Effector memory CD8-positive, alpha-beta T cell (primary cell): Measurements from ENCODE around the gene BTBD3.

Experiments used
- ATAC-seq: fragments of 150-1000 bp; cut with Tn5 transposase; replicated peaks from 2 replicates; pipeline ENCODE4 v1.10.0; 2021; ENCODE audit warnings: mild to moderate bottlenecking, moderate library complexity
- DNase-seq, 3 experiments: peaks; one replicate each; pipeline ENCODE4 v3.0.0; 2021
- H3K27ac Mint-ChIP-seq, 2 donors: one replicate each; pipeline ENCODE4 v1.8.0; 2022; ENCODE audit warnings: mild to moderate bottlenecking in 2 of 2, mixed read lengths in 2 of 2, moderate library complexity in 2 of 2
- H3K27me3 Mint-ChIP-seq, 2 donors: one replicate each; pipeline ENCODE4 v1.8.0; 2022; ENCODE audit warnings: mixed read lengths in 2 of 2
- H3K36me3 Mint-ChIP-seq: one replicate; pipeline ENCODE4 v1.8.0; 2022; ENCODE audit warnings: mild to moderate bottlenecking, moderate library complexity, mixed read lengths; ENCODE audit not compliant: insufficient read depth
- H3K4me1 Mint-ChIP-seq, 2 donors: one replicate each; pipeline ENCODE4 v1.8.0; 2022; ENCODE audit warnings: low read depth in 2 of 2, mixed read lengths in 2 of 2
- H3K4me3 Mint-ChIP-seq, 2 donors: one replicate each; pipeline ENCODE4 v1.8.0; 2022; ENCODE audit warnings: mild to moderate bottlenecking in 2 of 2, mixed read lengths in 2 of 2, moderate library complexity in 2 of 2
- H3K9me3 Mint-ChIP-seq, 2 donors: one replicate each; pipeline ENCODE4 v1.8.0; 2022; ENCODE audit warnings: mixed read lengths in 2 of 2

The BTBD3 gene

GRCh38 chr20:11901127-11901526 lies 16.6 kb upstream of the BTBD3 start:
- Mint-ChIP-seq H3K4me1 (no peaks in the 10 kb centered on the region), H3K27me3 (no peaks in the 10 kb centered on the region), H3K9me3 (peaks cover 12 to 15% of the 10 kb centered on the region in 2 donors), H3K36me3 (no peaks in the 10 kb centered on the region), H3K27ac (no peak overlapping the region), H3K4me3 (no peak overlapping the region)
- DNase-seq, result no peak
- no peak for ATAC-seq

- no peak for ATAC-seq
- Mint-ChIP-seq H3K36me3 (no peaks in the 10 kb centered on the region), H3K27me3 (no peaks in the 10 kb centered on the region), H3K9me3 (peaks cover 13 to 16% of the 10 kb centered on the region in 2 donors), H3K4me1 (no peaks in the 10 kb centered on the region), H3K27ac (no peak overlapping the region), H3K4me3 (no peak overlapping the region)
- DNase-seq, result no peak
Observed at GRCh38 chr20:11902285-11902697, 15.4 kb upstream of the BTBD3 start.

GRCh38 chr20:11905460-11906179 lies 12.1 kb upstream of the BTBD3 start:
- Mint-ChIP-seq H3K36me3 (no peaks in the 10 kb centered on the region), H3K27me3 (no peaks in the 10 kb centered on the region), H3K4me3 (no peak overlapping the region), H3K27ac (no peak overlapping the region), H3K9me3 (peaks cover 7 to 12% of the 10 kb centered on the region in 2 donors), H3K4me1 (no peaks in the 10 kb centered on the region)
- no peak for ATAC-seq
- DNase-seq, result no peak

GRCh38 chr20:11906626-11907480 lies 10.8 kb upstream of the BTBD3 start:
- ATAC-seq (no peak), DNase-seq (no peak)
- Mint-ChIP-seq H3K27me3 (no peaks in the 10 kb centered on the region), H3K4me3 (no peak overlapping the region), H3K27ac (no peak overlapping the region), H3K36me3 (no peaks in the 10 kb centered on the region), H3K9me3 (peaks cover 7 to 11% of the 10 kb centered on the region in 2 donors), H3K4me1 (no peaks in the 10 kb centered on the region)

- no peaks in the 10 kb centered on the region for H3K4me1 Mint-ChIP-seq
- ATAC-seq, result no peak
Observed at GRCh38 chr20:11907621-11908020, 10.1 kb upstream of the BTBD3 start.

GRCh38 chr20:11912013-11912658 lies 5.6 kb upstream of the BTBD3 start:
- peaks cover 5 to 7% of the 10 kb centered on the region in 2 donors for H3K9me3 Mint-ChIP-seq
- no peaks in the 10 kb centered on the region for H3K36me3 Mint-ChIP-seq
- ATAC-seq (no peak), DNase-seq (no peak)
- H3K4me3 Mint-ChIP-seq, result no peak overlapping the region
- H3K4me1 Mint-ChIP-seq, result no peaks in the 10 kb centered on the region
- H3K27ac Mint-ChIP-seq, result no peak overlapping the region
- H3K27me3 Mint-ChIP-seq, result no peaks in the 10 kb centered on the region

More at GRCh38 chr20:11907621-11908020, 10.1 kb upstream of the BTBD3 start:
- H3K27me3 Mint-ChIP-seq, result no peaks in the 10 kb centered on the region
- H3K4me3 Mint-ChIP-seq, result no peak overlapping the region
- no peak for DNase-seq
- peaks cover 7 to 9% of the 10 kb centered on the region in 2 donors for H3K9me3 Mint-ChIP-seq
- H3K27ac Mint-ChIP-seq, result no peak overlapping the region
- H3K36me3 Mint-ChIP-seq, result no peaks in the 10 kb centered on the region

GRCh38 chr20:11912659-11913415 lies 4.9 kb upstream of the BTBD3 start:
- Mint-ChIP-seq H3K4me1 (no peaks in the 10 kb centered on the region), H3K27ac (no peak overlapping the region), H3K36me3 (no peaks in the 10 kb centered on the region), H3K9me3 (peaks cover 0 to 1% of the 10 kb centered on the region in 2 donors), H3K4me3 (no peak overlapping the region), H3K27me3 (no peaks in the 10 kb centered on the region)
- ATAC-seq (no peak), DNase-seq (no peak)

- no peak for ATAC-seq
- H3K27ac Mint-ChIP-seq, result no peak overlapping the region
- peaks cover 0 to 2% of the 10 kb centered on the region in 2 donors for H3K9me3 Mint-ChIP-seq
- H3K36me3 Mint-ChIP-seq, result no peaks in the 10 kb centered on the region
- no peaks in the 10 kb centered on the region for H3K27me3 Mint-ChIP-seq
- no peaks in the 10 kb centered on the region for H3K4me1 Mint-ChIP-seq
- no peak overlapping the region for H3K4me3 Mint-ChIP-seq
- DNase-seq, result no peak
Observed at GRCh38 chr20:11918391-11918845, 725 bp downstream of the BTBD3 start.

- no peaks in the 10 kb centered on the region for H3K27me3 Mint-ChIP-seq
- H3K4me1 Mint-ChIP-seq, result no peaks in the 10 kb centered on the region
- ATAC-seq (no peak), DNase-seq (no peak)
- H3K4me3 Mint-ChIP-seq, result no peak overlapping the region
- H3K27ac Mint-ChIP-seq, result no peak overlapping the region
- no peaks in the 10 kb centered on the region for H3K36me3 Mint-ChIP-seq
- H3K9me3 Mint-ChIP-seq, result peaks cover 0 to 2% of the 10 kb centered on the region in 2 donors
Observed at GRCh38 chr20:11918981-11919380, 1.3 kb downstream of the BTBD3 start.

GRCh38 chr20:11919581-11919980 lies 1.9 kb downstream of the BTBD3 start:
- no peaks in the 10 kb centered on the region for H3K27me3 Mint-ChIP-seq
- H3K4me3 Mint-ChIP-seq, result no peak overlapping the region
- H3K9me3 Mint-ChIP-seq, result peaks cover 0 to 2% of the 10 kb centered on the region in 2 donors
- ATAC-seq, result no peak
- DNase-seq, result no peak
- H3K4me1 Mint-ChIP-seq, result no peaks in the 10 kb centered on the region
- no peaks in the 10 kb centered on the region for H3K36me3 Mint-ChIP-seq
- no peak overlapping the region for H3K27ac Mint-ChIP-seq

GRCh38 chr20:11920083-11920482 lies 2.4 kb downstream of the BTBD3 start:
- Mint-ChIP-seq H3K9me3 (peaks cover 0 to 2% of the 10 kb centered on the region in 2 donors), H3K4me3 (no peak overlapping the region), H3K27ac (no peak overlapping the region), H3K27me3 (no peaks in the 10 kb centered on the region), H3K36me3 (no peaks in the 10 kb centered on the region), H3K4me1 (no peaks in the 10 kb centered on the region)
- ATAC-seq (no peak), DNase-seq (no peak)

GRCh38 chr20:11921321-11921720 lies 3.6 kb downstream of the BTBD3 start:
- no peaks in the 10 kb centered on the region for H3K4me1 Mint-ChIP-seq
- no peaks in the 10 kb centered on the region for H3K36me3 Mint-ChIP-seq
- peaks cover 0 to 3% of the 10 kb centered on the region in 2 donors for H3K9me3 Mint-ChIP-seq
- H3K4me3 Mint-ChIP-seq, result no peak overlapping the region
- DNase-seq (no peak), ATAC-seq (no peak)
- H3K27me3 Mint-ChIP-seq, result no peaks in the 10 kb centered on the region
- no peak overlapping the region for H3K27ac Mint-ChIP-seq

- Mint-ChIP-seq H3K36me3 (no peaks in the 10 kb centered on the region), H3K4me3 (no peak overlapping the region), H3K4me1 (no peaks in the 10 kb centered on the region), H3K27me3 (no peaks in the 10 kb centered on the region), H3K9me3 (peaks cover 0 to 3% of the 10 kb centered on the region in 2 donors), H3K27ac (no peak overlapping the region)
- ATAC-seq (no peak), DNase-seq (no peak)
Observed at GRCh38 chr20:11922561-11922960, 4.9 kb downstream of the BTBD3 start.
